Pancreas (tissue), 10 donors: ENCODE data around the gene TFB1M. TPM values are rescaled to one million over a fixed set of nuclear protein-coding genes. Genes with fewer than 3 reads are reported as not detected.

Experiments used
- ATAC-seq, 4 donors: fragments of 200-7000 bp; cut with Tn5 transposase; one replicate each; pipeline versions ENCODE4 v1.8.0 to v1.9.1; 2020; ENCODE audit warnings: mild to moderate bottlenecking in 4 of 4, moderate library complexity in 4 of 4
- DNase-seq, 6 donors: peaks; one replicate each; pipeline ENCODE4 v3.0.0-alpha.2; 2020
- FAIRE-seq: peaks from 2 replicates; lab custom pipeline; 2012; peaks lifted over from hg19 to GRCh38; lab: Jason Lieb, UNC
- H3K27ac ChIP-seq, 4 donors: fragments of 200-600 bp; sonication (generic); 1 replicate in 3 of 4; 2 replicates in 1 of 4; pipeline versions ENCODE4 v1.5.0 to v1.8.0; 2020
- H3K27me3 ChIP-seq, 4 donors: fragments of 200-600 bp; one replicate each; pipeline ENCODE4 v1.8.0; 2021
- H3K36me3 ChIP-seq, 3 donors: fragments of 200-600 bp; sonication (generic) in 1 of 3; one replicate each; pipeline versions ENCODE4 v1.5.0 to v1.8.0; 2020 to 2021
- H3K4me1 ChIP-seq, 3 donors: fragments of 200-600 bp; one replicate each; pipeline ENCODE4 v1.8.0; 2021
- H3K4me3 ChIP-seq, 4 donors: fragments of 200-600 bp; sonication (generic) in 2 of 4; one replicate each; pipeline versions ENCODE4 v1.5.0 to v1.8.0; 2020 to 2021
- H3K9me3 ChIP-seq, 4 donors: fragments of 200-600 bp; one replicate each; pipeline ENCODE4 v1.8.0; 2021
- WGBS, 2 donors: extraction: QIAGEN DNeasy Blood & Tissue Kit; methylation state at CpG; one replicate each; pipeline ENCODE4 v1.1.7; 2013; 5-methylcytosine and 5-hydroxymethylcytosine counted together
- intact Hi-C, 3 donors: fragments of 100-400 bp; cut with DNase I; formaldehyde crosslinking; loops; one replicate each; pipeline versions ENCODE4 v1.11.1 to v1.14.2; 2022
- polyA plus RNA-seq, 2 donors: library from polyadenylated mRNA; stranded (reverse); fragments of 200-250 nt; gene quantifications; one replicate each; pipeline ENCODE4 v1.2.3, GENCODE V29; 2013
- total RNA-seq, 6 donors: library from RNA; stranded (reverse); fragmentation: NEBNext Ultra II Directional in 4 of 6; extraction: Animal tissue kit (Norgen Biotek cat#: 25700) in 4 of 6; gene quantifications; one replicate each; pipeline versions ENCODE4 v1.2.1 to v1.2.4, GENCODE V29; 2021 to 2023
- TF ChIP-seq, protein P1 (sequence below), 4 donors: fragments of 200-600 bp; sonication (generic) in 3 of 4; IDR thresholded peaks; one replicate each; pipeline versions ENCODE4 v1.5.0 to v1.8.0; 2021; ENCODE audit warnings: antibody characterized with exemption in 4 of 4
- donor health status: healthy with polysubstance abuse.
- donor health status: DM: no; HTN: no; CAD: no; lungs with moderate emphysema.
- donor health status: DM: no; HTN: no; CAD: no.
- donor health status: control.
- donor health status: control.
- donor health status: Bipolar disorder and iron deficiency.
- donor health status: DM: yes; HTN: yes; CAD: no.
- donor health status: DM: no; HTN: no; CAD: no.
- donor health status: DM: no; HTN: no; CAD: no.
- donor health status: DM: yes; HTN: yes; CAD: no.

Gene TFB1M
- total and polyA plus RNA-seq, 8 donors: 7.6 to 16.3 (median 9.2) TPM

DNA sequence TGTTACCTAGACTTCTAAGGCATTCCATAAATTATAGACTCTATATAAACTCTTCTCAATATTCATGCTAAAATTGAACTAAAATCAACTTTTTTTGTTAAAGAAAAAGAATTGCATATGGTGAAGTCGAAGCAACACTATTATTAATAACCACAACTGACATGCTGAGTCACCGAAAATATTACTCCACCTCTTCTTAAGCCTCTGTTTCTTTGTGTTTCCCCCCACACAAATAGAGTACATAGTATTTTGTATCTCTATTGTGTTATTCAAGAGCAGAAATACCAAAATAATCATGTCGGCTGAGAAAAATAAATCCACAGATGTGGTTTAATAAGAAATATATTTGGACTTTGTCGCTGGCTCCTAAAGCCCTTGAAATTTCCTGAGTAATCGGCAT is 23.8 kb downstream of the TFB1M start:
- DNase-seq (no peak), ATAC-seq (no peak), FAIRE-seq (no peak)
- H3K27ac ChIP-seq: no peak overlapping the region
- TF ChIP-seq, protein P1, sequence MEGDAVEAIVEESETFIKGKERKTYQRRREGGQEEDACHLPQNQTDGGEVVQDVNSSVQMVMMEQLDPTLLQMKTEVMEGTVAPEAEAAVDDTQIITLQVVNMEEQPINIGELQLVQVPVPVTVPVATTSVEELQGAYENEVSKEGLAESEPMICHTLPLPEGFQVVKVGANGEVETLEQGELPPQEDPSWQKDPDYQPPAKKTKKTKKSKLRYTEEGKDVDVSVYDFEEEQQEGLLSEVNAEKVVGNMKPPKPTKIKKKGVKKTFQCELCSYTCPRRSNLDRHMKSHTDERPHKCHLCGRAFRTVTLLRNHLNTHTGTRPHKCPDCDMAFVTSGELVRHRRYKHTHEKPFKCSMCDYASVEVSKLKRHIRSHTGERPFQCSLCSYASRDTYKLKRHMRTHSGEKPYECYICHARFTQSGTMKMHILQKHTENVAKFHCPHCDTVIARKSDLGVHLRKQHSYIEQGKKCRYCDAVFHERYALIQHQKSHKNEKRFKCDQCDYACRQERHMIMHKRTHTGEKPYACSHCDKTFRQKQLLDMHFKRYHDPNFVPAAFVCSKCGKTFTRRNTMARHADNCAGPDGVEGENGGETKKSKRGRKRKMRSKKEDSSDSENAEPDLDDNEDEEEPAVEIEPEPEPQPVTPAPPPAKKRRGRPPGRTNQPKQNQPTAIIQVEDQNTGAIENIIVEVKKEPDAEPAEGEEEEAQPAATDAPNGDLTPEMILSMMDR (IDR thresholded peaks at IDR 0.05): no peak
- intact Hi-C loops: no loop called here
- H3K9me3 ChIP-seq: no peaks in the 10 kb centered on the region
- H3K4me1 ChIP-seq: no peaks in the 10 kb centered on the region
- no peak overlapping the region for H3K4me3 ChIP-seq
- H3K36me3 ChIP-seq: no peaks in the 10 kb centered on the region
- no peaks in the 10 kb centered on the region for H3K27me3 ChIP-seq
- WGBS, 2 donors: 95 to 97% methylated on average over 5 of the region's 5 CpGs

DNA sequence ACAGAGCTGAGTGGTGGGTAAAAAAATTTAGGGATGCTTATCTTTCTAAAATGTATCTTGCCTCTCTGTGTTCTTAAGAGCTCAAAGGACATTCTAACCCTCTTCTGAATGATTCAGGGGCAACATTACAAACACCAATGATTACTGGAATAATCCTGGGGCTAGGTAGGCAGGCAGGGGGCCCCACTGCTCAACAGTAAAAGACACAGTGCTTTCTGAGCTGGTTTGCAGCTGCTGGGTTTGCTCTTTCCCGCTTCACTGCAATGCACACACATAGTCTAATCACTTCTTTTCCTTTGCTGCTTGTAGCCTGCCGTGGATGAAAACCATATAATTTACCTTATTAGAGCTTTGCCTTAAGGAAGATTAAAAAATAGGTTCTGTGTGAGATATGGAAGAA is 26.5 kb downstream of the TFB1M start:
- FAIRE-seq: no peak
- WGBS, 2 donors: 77 to 82% methylated on average over 2 of the region's 2 CpGs

GRCh38 chr6:155284775-155285174 is 29.5 kb downstream of the TFB1M start:
- no peak for DNase-seq
- H3K4me1 ChIP-seq: no peaks in the 10 kb centered on the region
- H3K27ac ChIP-seq: no peak overlapping the region
- 83 to 89% methylated on average over 4 of the region's 4 CpGs for WGBS, 2 donors
- no peak for FAIRE-seq
- peaks cover 0 to 12% (median 0%) of the 10 kb centered on the region in 3 donors for H3K36me3 ChIP-seq
- TF ChIP-seq, protein P1 (IDR thresholded peaks at IDR 0.05): no peak
- ATAC-seq: no peak
- no peaks in the 10 kb centered on the region for H3K27me3 ChIP-seq
- no peak overlapping the region for H3K4me3 ChIP-seq
- intact Hi-C loops: no loop called here
- no peaks in the 10 kb centered on the region for H3K9me3 ChIP-seq

More for the DNA sequence above, 26.5 kb downstream of the TFB1M start:
- ATAC-seq (no peak), DNase-seq (no peak)
- no peaks in the 10 kb centered on the region for H3K4me1 ChIP-seq
- no peaks in the 10 kb centered on the region for H3K27me3 ChIP-seq
- H3K9me3 ChIP-seq: no peaks in the 10 kb centered on the region
- TF ChIP-seq, protein P1 (IDR thresholded peaks at IDR 0.05): no peak
- H3K4me3 ChIP-seq: no peak overlapping the region
- intact Hi-C loops: no loop called here
- H3K27ac ChIP-seq: no peak overlapping the region
- peaks cover 0 to 12% (median 0%) of the 10 kb centered on the region in 3 donors for H3K36me3 ChIP-seq

DNA sequence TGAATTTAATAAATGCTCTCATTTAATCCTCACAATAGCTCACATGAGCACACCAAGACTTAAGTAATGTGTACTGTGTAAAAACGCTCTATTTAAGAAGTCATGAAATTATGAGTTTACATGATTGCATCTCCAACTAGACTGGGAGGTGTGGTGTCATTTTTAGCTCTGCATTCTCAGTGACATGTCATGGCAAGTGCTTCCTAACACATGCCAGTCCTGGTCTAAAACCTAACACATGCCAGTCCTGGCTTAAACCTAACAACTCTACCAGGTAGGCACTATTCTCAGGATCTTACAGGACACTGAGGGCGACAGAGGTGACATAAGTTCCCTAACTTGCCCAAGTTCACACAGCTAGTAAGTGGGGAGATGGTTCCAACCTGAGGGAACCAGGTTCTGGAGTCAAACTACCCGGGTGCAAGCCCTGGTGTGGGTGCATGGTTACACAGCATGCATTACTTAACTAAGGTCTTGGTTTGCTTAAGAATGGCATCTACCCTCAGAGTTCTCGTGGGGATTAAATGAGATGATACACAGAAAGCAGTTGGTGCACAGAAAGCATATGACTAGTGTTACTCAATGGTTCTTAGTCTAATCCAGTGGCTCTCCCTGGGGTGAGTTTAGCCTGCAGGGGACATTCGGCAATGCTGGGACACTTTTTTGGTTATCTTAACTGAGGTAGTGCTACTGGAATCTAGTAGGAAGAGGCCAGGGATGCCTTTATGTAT is 35.8 kb downstream of the TFB1M start:
- H3K9me3 ChIP-seq: no peaks in the 10 kb centered on the region
- no peak overlapping the region for H3K27ac ChIP-seq
- no peak overlapping the region for H3K4me3 ChIP-seq
- H3K36me3 ChIP-seq: peaks cover 0 to 4% (median 0%) of the 10 kb centered on the region in 3 donors
- ATAC-seq (no peak), DNase-seq (no peak), FAIRE-seq (no peak)
- WGBS, 2 donors: 93 to 95% methylated on average over 5 of the region's 5 CpGs
- TF ChIP-seq, protein P1 (IDR thresholded peaks at IDR 0.05): no peak
- H3K27me3 ChIP-seq: no peaks in the 10 kb centered on the region
- intact Hi-C loops: no loop called here
- no peaks in the 10 kb centered on the region for H3K4me1 ChIP-seq

GRCh38 chr6:155276638-155277037 is 37.6 kb downstream of the TFB1M start:
- H3K4me3 ChIP-seq: no peak overlapping the region
- FAIRE-seq (no peak), ATAC-seq (no peak), DNase-seq (no peak)
- H3K27ac ChIP-seq: no peak overlapping the region
- no peaks in the 10 kb centered on the region for H3K9me3 ChIP-seq
- H3K27me3 ChIP-seq: no peaks in the 10 kb centered on the region
- intact Hi-C loops: no loop called here
- no peaks in the 10 kb centered on the region for H3K4me1 ChIP-seq
- no peaks in the 10 kb centered on the region for H3K36me3 ChIP-seq
- TF ChIP-seq, protein P1 (IDR thresholded peaks at IDR 0.05): no peak
